Endodermal cell (in vitro differentiated cells): Measurements from ENCODE around the gene KIFC3. TPM values are rescaled to one million over a fixed set of nuclear protein-coding genes. Genes with fewer than 3 reads are reported as not detected.
"Not testable (repeated sequence)": the region's sequence is repeated elsewhere in the genome, so short reads cannot be mapped to it uniquely, and the experiment has no call there.

ENCODE experiments used
- DNase-seq: peaks from one replicate; pipeline ENCODE4 v3.0.0-alpha.2; 2017
- H3K27ac ChIP-seq: 2 replicates; pipeline ENCODE4 v1.5.1; 2013; ENCODE audit warnings: mild to moderate bottlenecking, low read depth, low read length, moderate library complexity
- H3K27me3 ChIP-seq: 2 replicates; pipeline ENCODE4 v1.6.1; 2013; ENCODE audit warnings: mild to moderate bottlenecking, low read length, moderate library complexity; ENCODE audit not compliant: insufficient read depth, control insufficient read depth, poor library complexity, severe bottlenecking
- H3K36me3 ChIP-seq: 2 replicates; pipeline ENCODE4 v1.7.0; 2013; ENCODE audit warnings: mild to moderate bottlenecking, low read length, moderate library complexity; ENCODE audit not compliant: control insufficient read depth, insufficient read depth
- H3K4me1 ChIP-seq: one replicate; pipeline ENCODE4 v1.7.0; 2013; ENCODE audit warnings: low read length; ENCODE audit not compliant: control insufficient read depth, insufficient read depth
- H3K4me3 ChIP-seq: 2 replicates; pipeline ENCODE4 v1.5.1; 2013; ENCODE audit warnings: mild to moderate bottlenecking, low read length, moderate library complexity
- H3K9ac ChIP-seq: 2 replicates; pipeline ENCODE4 v1.6.1; 2013; ENCODE audit warnings: mild to moderate bottlenecking, low read length, moderate library complexity; ENCODE audit not compliant: poor library complexity, severe bottlenecking; ENCODE audit errors: extremely low read depth
- H3K9me3 ChIP-seq: 2 replicates; pipeline ENCODE4 v1.6.1; 2013; ENCODE audit warnings: mild to moderate bottlenecking, low read length, moderate library complexity; ENCODE audit not compliant: control insufficient read depth
- H3K27ac Mint-ChIP-seq: 2 replicates; pipeline ENCODE4 v1.8.0; 2020; ENCODE audit warnings: mixed read lengths
- H3K27me3 Mint-ChIP-seq: 2 replicates; pipeline ENCODE4 v1.8.0; 2021; ENCODE audit warnings: mild to moderate bottlenecking, mixed read lengths; ENCODE audit not compliant: insufficient read depth
- H3K36me3 Mint-ChIP-seq: 2 replicates; pipeline ENCODE4 v1.8.0; 2020; ENCODE audit warnings: low read depth, mixed read lengths
- H3K4me1 Mint-ChIP-seq: 2 replicates; pipeline ENCODE4 v1.8.0; 2020; ENCODE audit warnings: mixed read lengths
- H3K4me3 Mint-ChIP-seq: 2 replicates; pipeline ENCODE4 v1.8.0; 2020; ENCODE audit warnings: mild to moderate bottlenecking, moderate library complexity, mixed read lengths
- H3K9me3 Mint-ChIP-seq: 2 replicates; pipeline ENCODE4 v1.8.0; 2020; ENCODE audit warnings: mild to moderate bottlenecking, mixed read lengths
- CTCF ChIP-seq: fragments of 200-600 bp; sonication (generic); conservative IDR thresholded peaks from 2 replicates; pipeline ENCODE4 v1.5.0; 2021; ENCODE audit warnings: antibody characterized with exemption, mild to moderate bottlenecking
- WGBS, 2 experiments: methylation state at CpG; one replicate each; pipeline versions ENCODE4 v1.1.5 to v1.1.7; 2013; ENCODE audit warnings: missing lambda C conversion rate in 2 of 2, mixed read lengths in 1 of 2; ENCODE audit not compliant: insufficient coverage in 1 of 2, insufficient read length in 1 of 2; 5-methylcytosine and 5-hydroxymethylcytosine counted together
- total RNA-seq, 2 donors: library from RNA; stranded (reverse); fragmentation: NEBNext Ultra II Directional in 1 of 2; extraction: Animal tissue kit (Norgen Biotek cat#: 25700) in 1 of 2; gene quantifications; 2 replicates in 1 of 2; 3 replicates in 1 of 2; pipeline ENCODE4 v1.2.1, GENCODE V29; 2021

The KIFC3 gene
- total RNA-seq, 2 donors from 2014 or later: 39.2 to 39.3 TPM

GRCh38 chr16:57783883-57784282, 18.4 kb downstream of the KIFC3 start:
- Histone ChIP-seq H3K4me1 (no peaks in the 10 kb centered on the region), H3K9me3 (no peaks in the 10 kb centered on the region), H3K36me3 (peaks cover 40% of the 10 kb centered on the region), H3K27ac (no peak overlapping the region), H3K27me3 (no peaks in the 10 kb centered on the region), H3K9ac (no peak overlapping the region), H3K4me3 (no peak overlapping the region)
- Mint-ChIP-seq H3K4me3 (no peak overlapping the region), H3K4me1 (no peaks in the 10 kb centered on the region), H3K36me3 (peaks cover 43% of the 10 kb centered on the region), H3K9me3 (no peaks in the 10 kb centered on the region), H3K27ac (no peak overlapping the region), H3K27me3 (no peaks in the 10 kb centered on the region)
- TF ChIP-seq CTCF: no peak
- 93 to 100% methylated on average over 5 to 8 of the region's 8 CpGs for WGBS, 2 experiments
- DNase-seq: no peak

- DNase-seq: no peak
- H3K9me3 Mint-ChIP-seq: no peaks in the 10 kb centered on the region
- Histone ChIP-seq H3K9ac (no peak overlapping the region), H3K4me1 (no peaks in the 10 kb centered on the region), H3K9me3 (no peaks in the 10 kb centered on the region), H3K36me3 (peaks cover 44% of the 10 kb centered on the region), H3K4me3 (no peak overlapping the region), H3K27me3 (no peaks in the 10 kb centered on the region), H3K27ac (no peak overlapping the region)
- no peaks in the 10 kb centered on the region for H3K27me3 Mint-ChIP-seq
- H3K36me3 Mint-ChIP-seq: peaks cover 48% of the 10 kb centered on the region
- TF ChIP-seq CTCF: no peak
- H3K27ac Mint-ChIP-seq: peak overlapping the region; percentile 36
- H3K4me1 Mint-ChIP-seq: no peaks in the 10 kb centered on the region
- no peak overlapping the region for H3K4me3 Mint-ChIP-seq
- 83 to 92% methylated on average over 1 to 3 of the region's 4 CpGs for WGBS, 2 experiments
Observed at GRCh38 chr16:57783116-57783515, 19.2 kb downstream of the KIFC3 start.

DNA sequence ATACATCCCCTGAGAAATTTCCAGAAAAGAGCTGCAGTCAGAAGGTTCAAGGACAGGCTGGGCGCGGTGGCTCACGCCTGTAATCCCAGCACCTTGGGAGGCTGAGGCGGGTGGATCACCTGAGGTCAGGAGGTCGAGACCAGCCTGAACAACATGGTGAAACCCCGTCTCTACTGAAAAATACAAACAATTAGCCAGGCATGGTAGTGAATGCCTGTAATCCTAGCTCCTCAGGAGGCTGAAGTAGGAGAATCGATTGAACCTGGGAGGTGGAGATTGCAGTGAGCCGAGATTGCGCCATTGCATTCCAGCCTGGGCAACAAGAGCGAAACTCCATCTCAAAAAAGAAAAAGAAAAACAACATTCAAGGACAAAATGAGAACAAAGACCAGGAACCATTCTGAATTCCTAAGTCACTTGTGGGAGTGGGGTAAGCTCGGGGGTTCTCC, 19.7 kb downstream of the KIFC3 start:
- Mint-ChIP-seq H3K36me3 (peaks cover 50% of the 10 kb centered on the region), H3K27ac (peak overlapping the region; percentile 36)
- H3K9ac ChIP-seq, H3K4me1 Mint-ChIP-seq, H3K4me3 ChIP-seq, H3K27me3 Mint-ChIP-seq, H3K9me3 ChIP-seq, DNase-seq, H3K9me3 Mint-ChIP-seq, H3K27ac ChIP-seq, H3K27me3 ChIP-seq, H3K4me1 ChIP-seq, H3K4me3 Mint-ChIP-seq: not testable (repeated sequence)
- peaks cover 49% of the 10 kb centered on the region for H3K36me3 ChIP-seq
- WGBS, 2 experiments: 87 to 92% methylated on average over 6 to 10 of the region's 11 CpGs
